NCI-H2171 (cell line): Measurements from ENCODE around the gene MAN1C1.

Experiments used
- DNase-seq: peaks from one replicate; lab custom pipeline; 2025; lab: John Stamatoyannopoulos, UW

Gene MAN1C1

DNA sequence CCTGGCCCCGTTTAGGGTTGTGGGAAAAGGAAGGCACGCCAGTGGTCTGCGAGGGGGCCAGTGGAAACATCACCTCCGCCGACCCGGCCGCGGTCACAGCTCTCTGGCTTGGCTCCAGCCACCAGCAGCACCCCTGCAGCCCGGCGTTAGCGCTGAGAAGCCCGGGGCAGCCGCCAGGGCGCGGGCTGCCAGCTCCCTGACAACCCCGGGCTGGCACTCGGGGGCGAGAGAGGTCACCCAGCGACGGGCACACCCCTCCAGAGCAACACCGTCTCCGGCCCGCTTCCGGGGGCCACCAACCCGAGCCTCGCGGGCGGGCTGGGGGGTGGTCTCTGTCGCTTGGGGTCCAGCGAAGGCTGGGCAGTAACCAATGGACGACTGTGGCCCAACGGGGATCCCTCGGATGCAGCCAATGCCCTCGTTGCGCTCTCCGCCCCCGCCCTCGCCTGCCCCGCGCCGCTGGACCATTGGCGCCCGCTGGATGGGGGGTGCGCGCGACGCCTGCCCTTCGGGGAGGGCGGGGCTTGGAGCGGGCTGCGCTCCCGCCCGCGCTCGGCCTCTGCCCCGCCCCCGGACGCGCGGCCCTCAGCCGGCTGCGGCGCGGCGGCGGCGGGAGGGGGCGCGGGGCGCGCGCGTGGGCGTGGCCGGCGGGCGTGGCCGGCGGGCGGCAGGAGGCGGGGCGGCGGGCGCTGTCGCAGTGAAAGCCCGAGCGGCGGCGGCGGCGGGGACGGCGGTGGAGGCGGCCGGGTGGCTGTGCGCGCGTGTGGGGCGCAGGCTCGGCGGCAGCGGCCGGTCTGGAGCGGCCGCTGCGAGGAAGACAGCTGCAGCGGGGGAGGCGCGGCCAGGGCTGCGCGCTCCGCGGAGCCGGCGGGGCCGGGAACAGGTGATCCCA is at the start of gene MAN1C1:
MAN1C1 (plus strand) TSS at position 697 of the 892 bp plus-strand sequence. CDS start 1,007 bp downstream, outside the sequence.
- peak; percentile 88 for DNase-seq

DNA sequence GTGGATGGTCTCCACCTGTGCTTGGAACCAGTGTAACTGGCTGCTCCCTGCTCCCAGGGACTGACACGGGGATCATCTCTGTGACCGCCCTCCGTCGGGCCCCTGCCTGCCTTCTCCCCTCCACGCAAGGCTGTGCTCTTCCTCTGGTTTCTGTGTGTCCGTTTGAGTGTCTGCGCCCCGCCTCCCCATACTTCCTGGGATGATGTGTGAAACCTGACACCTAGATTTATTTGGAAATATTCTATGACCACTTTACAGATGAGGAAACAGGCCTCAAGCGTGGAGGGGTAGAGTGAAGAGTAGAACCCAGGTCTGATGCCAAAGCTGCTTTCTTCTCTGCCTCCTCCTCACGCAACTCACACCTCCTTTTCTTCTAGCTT is 48.9 kb upstream of the MAN1C1 start:
- DNase-seq = peak; percentile 69

DNA sequence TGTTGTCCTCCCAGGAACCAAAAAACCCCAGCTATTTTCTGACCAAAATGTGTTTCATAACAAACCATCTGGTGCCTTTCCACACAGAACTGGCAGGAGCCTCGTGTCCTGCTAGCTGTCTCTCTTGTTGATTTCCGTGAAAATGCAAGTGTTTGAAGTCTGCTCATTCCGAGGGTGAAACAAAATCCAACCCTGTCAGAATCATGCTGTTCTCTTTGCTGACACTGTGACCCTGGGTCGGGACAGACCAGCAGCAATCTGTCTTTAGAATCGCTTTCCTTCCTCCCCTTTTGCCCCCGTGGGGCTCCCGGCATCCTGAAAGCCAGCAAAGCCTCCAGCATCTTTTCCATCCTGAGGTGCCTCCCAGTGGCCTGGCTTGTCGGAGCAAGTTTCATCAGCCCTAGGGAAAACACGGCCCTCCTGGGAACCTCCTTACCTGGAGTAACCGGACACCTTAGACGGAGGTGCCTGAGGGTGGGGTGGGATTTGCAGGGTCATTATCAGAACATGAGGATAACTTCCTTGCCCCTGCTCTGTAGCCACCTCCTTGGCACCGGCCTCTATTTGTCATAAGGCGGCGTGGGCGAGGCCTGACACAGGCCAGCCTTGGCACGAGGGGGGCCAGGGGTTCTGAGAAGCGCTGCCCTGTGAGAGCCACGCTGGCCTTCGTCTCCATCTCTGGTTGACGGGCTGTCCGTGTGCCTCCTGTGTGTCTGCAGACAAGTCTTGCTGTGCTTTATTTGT is 48.3 kb upstream of the MAN1C1 start:
- DNase-seq = peak; percentile 90

DNA sequence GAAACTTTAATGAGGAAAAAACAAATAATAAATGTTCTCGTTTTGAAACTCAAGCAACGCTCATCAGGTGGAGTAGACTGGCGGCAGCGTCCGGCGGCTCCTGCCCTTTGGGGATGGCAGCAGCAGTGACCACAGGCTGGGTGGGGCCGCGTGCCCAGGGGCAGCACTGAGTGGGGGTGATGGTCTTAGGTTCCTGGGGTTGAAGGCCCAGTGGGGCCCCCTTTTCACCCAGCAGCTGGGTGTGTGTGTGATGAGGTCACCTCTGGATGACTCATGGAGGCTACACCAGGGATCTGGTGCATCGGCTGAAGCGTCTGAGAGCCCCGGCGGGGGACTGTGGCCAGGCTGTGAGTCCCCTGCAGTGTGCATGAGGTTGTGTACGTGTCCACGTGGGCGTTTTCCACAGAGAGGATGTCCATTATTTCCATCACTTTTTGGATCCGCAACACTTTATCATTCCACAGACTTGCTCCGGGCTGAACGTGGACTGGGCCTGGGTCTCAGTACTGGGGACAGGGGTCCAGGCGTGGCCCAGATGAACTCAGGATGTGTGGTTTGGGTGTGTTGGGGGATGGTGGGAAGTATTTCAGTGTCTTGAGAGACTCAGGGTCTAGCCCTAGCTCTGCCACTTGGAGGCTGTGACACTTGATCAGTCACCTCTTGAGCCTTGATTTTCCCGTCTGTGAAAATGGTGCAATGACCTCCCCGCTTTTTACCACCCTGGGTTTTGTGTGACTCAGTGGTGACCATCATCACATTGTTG is 47.6 kb upstream of the MAN1C1 start:
- DNase-seq = peak; percentile 28

DNA sequence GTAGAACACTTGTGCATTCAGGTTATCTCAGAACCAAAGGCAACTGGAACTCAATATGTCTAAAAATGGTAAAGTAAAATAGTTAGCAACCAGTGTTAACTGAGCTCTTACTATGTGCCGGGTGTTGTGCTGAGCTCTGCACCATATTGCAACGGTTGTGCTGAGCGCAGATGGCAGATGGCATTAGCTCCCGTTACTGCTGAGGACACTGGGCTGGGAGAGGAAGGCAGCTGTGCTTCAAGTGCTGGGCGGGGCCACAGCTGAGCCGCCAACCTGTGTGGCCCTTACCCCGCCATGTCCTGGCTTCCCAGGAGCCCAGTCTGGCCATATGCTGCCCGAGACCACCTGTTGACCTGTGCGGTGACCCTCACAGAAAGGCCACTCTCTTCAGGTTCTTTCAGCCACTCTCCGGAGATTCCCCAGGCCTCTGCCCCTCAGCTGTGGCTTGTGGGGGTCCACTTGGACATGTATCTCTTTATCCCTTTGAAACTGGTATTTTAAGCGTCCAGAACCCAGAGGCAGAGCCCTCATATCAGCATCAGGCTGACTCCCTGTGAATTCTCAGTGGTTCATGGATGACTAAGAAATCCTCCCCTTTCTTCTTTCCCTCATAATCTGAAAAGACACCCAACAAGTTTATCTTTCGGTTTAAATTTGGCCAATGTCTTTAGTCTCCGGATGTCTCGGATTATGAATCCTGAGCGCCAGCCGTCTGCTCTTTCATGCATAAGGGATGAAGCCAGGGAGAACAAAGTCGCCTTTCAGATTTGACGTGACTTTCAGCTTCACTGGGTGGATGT is 46.8 kb upstream of the MAN1C1 start:
- peak; percentile 88 for DNase-seq

DNA sequence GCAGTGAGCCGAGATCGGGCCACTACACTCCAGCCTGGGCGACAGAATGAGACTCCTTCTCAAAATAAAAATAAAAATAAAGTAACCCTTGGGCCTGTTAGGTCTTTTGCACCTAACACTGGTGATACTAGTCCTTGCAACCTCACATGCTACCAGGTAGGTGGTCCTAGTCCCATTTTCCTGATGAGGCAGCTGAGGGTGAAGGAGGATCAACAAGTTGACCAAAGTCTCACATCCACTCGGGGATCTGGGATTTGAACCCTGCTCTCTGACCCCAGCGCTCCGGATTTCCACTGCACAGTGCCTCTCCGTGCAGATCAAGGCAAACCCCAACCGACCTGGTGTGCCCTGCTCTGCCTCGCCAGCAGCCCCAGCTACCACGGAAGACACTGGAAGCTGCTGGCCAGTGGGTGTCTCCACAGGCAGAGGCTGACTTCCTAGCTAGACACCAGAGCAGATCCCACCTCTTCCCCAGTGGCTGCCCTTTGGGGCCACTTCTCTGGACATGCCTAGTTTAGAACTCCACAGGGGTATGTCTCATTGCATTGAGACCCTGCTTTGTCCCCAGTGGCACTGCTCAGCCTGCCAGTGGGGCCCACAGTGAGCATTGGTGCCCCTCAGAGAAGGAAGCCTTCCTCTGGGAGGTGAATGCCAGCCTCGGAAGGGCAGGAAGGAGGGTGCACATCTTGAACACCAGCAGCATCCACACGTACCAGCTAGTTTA is 45.6 kb upstream of the MAN1C1 start:
- DNase-seq = no peak

DNA sequence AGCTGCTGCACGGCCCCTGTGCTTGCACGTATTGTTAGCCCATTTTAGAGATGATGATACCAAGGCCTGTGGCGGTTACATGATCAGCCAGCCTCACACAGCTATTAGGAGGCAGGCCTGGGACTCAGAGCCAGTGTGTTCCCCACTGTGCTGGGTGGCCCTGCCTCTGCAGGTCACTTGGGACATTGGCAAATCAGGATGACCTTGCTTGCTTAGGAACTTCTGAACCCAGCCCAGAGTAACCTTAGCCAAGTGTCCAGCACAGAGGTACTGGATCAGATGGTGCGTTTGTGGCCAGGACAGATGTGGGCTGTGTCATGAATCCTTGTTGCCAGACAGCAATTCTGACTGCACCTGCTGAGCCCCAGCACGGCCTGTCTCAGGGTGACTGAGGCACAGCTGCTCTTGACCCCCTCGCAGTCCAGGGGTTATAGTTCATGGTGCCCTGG is 45.0 kb upstream of the MAN1C1 start:
- DNase-seq = no peak

DNA sequence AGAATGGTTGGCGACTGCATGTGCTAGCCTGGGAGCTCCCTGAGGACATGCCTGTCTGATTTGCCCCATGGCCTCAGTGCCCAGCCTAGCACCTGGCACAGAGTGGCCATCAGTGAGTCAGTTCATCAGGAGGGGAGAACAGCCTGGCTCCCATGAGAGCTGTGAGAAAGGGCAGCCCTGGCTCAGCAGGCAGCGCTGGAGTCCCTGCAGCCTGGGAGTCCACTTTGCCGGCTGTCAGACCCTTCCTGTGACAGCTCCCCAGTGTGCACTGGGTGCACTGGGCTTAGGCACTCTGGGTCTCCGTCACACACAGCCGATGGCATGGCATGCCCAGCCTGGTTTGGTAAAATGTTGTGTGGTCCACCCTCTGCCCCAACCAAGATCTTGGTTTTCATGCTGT is 44.5 kb upstream of the MAN1C1 start:
- no peak for DNase-seq

DNA sequence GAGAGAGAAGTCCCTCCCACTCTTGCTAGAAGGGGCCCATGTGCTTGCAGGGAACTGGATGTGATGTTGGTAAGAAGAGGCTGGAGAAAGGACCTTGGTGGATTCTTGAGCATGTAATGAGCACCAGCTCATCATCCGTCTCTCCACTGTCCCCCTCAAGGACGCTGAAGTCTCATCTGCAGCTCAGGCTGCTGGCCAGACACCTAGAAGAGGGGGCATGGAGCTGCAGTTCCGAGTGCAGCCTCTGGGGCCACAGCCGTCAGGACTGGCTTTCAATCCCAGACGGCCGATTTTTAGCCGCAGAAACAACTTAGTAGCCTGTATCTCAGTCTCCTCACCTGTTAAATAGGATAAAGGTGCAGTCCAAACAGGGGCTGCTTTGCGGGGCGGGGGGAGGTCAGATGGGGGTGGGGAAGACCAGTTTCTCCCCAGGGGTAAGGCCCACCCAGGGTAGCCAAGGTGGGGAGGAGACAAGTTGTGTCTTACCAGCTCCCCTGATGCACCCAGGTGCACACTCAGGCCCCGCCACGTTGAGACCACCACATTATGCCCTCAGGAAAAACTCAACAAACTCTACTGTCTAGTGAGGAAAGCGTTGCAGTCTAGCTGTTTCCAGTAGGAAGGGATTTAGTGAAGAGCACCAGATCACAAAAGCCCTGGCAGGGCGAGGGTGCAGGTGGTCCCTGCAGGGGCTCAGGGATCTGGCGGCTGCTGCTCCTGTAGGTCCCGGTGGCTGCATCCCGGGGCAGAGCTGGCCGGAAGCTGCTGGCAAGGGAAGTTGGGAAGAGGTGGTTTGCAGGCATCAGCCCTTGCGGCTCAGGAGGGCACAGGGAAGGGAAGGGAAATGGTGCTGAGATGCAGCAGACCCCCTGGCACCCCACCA is 43.6 kb upstream of the MAN1C1 start:
- no peak for DNase-seq

DNA sequence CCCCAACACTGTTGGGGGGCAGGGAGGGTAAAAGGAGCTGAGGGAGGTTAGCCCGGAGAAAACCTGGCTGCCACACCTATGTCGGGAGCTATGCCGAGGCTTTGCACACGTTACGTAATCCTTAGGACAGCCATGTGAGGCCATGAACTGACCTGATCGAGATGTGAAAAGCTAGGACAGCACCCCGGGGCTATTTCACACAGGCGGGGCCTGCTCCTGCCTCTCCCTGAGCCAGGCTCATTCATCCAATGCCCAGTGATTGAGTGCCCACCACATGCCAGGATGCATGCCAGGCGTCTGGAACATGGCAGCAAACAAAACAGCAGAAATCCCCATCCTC is 43.0 kb upstream of the MAN1C1 start:
- no peak for DNase-seq

DNA sequence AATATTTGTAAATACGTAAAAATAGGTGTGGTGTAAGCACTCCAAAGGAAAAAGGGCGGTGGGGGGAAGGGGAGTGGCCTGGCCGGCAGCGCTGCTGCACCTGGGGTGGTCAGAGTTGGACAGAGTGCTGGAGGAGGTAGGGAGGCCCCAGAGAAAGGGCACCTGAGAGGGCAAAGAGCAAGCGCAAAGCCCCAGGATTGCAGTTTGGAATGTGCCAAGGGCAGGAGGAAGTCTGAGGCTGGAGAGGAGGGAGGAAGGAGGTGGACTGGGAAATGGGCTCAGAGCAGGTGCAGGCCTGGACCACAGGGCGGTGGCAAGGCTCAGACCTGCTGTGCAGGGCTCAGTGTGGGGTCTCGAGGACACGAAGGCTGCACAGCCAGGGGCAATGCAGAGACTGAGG is 42.6 kb upstream of the MAN1C1 start:
- DNase-seq = no peak

DNA sequence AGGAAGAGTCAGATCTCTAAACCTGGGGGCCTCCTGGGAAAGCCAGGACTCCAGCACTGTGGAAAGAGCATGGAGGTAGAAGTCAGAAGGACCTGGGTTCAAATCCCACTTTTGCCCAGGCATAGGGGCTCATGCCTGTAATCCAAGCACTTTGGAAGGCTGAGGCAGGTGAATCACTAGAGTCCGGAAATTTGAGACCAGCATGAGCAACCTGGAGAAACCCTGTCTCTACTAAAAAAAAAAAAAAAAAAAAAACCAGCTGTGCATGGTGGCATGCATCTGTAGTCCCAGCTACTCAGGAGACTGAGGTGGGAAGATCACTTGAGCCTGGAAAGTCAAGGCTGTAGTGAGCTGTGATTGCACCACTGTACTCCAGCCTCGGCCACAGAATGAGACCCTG is 41.4 kb upstream of the MAN1C1 start:
- DNase-seq = peak; percentile 44

DNA sequence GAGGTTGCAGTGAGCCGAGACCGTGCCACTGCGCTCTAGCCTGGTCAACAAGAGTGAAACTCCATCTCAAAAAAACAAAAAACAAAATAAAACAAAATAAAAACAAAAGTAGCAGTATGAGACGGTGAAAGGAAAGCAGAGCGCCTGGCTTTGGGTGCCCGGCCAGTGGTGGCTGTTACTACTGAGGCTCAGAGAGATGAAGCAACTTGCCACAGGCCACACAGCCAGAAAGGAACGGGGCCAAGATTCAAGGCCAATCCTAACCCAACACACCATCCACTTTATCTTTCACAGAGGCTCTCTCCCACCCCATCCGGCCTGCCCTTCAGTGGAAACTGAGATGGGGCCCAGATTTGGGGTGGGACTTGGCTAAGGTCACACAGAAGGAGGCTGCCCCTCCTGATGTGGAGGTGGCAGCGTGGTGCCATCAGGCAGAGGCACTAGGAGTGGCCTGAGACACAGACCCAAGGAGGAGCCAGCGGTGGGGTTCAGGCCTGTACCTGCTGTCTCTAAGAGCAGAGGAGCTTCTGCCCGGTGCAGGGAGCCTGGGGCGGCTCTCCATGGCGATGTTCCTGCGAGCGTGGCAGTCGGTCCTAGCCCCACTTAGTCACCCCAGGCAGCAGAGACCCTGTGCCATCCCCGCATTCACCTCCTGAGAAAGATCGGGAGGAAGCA is 40.0 kb upstream of the MAN1C1 start:
- no peak for DNase-seq

DNA sequence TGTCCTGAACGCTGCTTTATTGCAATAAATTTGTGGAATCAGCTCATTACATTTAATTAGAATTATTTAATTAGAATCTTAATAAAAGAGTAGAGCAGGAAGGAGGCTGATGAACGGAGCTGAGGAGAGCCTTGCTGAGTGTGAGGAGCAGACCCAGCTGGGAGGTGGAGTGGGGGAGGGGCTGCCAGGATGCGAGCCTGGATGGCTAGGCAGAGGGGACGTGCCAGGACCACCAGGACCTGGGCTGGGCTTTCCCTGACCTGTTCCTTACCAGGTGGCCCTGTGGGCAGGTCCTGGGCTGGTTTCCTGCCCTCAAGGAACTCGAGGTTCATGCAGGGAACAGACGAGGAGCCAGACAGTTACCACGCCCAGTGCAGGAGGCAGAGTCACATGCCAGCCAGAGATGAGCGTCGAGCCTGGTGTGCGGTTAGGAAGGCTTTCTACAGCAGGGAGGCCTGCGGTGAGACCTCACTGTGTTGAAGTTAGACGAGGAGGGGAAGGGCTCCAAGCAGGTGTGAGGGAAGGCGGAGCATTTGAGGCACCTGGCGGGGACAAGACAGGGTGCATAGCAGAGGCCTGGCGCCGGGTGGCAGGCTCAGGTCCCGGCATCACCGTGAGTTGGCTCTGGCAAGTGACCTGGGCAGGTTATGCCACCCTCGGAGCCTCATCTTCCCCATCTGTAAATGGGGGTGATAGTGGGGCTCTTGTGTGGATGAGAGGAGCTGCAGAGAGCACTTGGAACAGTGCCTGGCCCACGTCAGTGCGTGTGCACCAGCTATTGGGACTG is 39.3 kb upstream of the MAN1C1 start:
- DNase-seq = no peak

DNA sequence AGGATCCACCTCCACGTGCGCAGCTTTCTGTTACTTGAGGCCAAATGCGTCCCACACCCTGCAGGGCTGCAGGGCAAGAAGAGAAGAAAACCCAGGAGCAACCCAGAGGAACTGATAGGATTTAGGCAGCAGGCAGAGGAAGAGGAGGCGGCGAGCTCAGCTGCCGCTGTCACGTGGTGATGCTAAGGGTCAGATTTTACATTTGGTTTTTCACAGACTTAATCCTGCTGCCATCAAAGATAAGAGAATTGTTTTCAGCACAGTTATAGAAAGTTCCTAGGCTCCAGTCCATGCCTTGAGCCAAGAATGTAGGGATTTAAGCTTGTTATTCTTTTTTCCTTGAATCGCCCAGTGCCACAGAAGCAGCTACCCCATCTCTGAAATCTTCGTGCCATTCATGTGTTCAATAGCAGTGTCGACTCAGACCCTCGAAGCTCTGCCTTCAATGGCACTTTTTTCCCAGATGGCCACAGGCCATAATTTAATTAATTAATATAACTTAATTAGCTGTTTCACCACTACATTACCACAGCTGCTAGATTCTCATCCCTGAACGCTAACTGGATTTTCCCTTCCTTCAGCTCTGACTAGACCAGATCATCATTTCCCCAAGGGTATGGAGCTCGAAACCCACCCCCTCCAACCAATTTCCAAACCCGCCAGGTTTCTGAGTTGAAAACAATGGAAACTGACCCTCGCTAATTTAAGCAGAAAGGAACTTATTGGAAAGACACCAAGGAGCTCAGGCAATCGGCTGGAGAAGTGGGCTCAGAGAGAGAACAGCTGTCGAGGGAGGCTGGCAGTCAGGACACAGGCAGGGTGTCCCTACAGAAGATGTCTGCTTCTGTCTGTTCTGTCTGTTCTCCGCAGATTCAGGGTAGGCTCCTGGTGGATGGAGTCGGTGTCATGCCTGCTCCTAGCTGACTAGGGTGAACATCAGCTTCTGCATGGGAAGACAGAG is 37.0 kb upstream of the MAN1C1 start:
- no peak for DNase-seq

DNA sequence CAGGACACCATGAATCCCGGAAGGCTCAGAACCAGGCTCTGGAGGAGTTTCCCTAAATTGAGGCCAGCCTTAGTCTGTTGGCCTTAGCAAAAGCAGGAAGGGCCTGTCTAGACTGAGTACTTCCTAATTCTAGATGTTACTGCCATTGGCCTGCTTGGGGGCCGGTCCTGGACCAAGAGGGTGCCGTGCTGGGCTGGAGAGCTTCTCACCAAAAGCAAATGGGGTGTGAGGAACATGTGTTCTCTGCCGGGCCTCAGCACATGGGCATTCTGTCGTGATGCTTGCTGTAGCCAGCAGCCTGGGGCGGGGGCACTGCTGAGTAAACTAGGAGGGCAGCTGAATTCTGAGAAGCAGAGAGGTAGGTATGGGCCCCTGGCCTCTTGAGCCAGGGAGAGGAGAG is 35.7 kb upstream of the MAN1C1 start:
- no peak for DNase-seq

DNA sequence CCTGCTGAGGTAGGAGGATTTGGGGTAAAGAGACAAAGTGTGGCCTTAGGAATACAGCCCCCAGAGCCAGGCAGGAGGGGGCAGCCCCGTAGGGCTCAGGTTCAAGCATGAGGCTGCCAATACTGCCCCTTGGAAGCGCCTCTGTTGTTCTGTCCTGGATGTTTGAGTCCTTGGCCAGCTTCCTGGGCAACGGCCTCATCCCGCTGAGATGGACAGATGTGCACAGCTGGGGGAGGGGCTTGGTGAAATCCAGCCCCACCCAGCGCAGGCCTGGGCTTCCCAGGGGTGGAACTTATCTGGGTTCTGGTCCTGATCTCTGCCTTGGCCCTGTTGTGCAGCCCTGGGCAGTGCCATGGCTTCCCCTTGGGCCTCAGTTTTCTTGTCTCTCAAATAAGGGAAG is 34.8 kb upstream of the MAN1C1 start:
- DNase-seq = no peak
